Measurements from ENCODE around the gene FAAP100. TPM values are rescaled to one million over a fixed set of nuclear protein-coding genes. Genes with fewer than 3 reads are reported as not detected.

FAAP100 gene
- total RNA-seq, 1 experiment from 2014 or later: 34.0 TPM

GRCh38 chr17:81547614-81547982, 4.6 kb downstream of the FAAP100 start:
- Histone ChIP-seq H3K9me3 (ENCODE audit: insufficient read depth, low read depth) (no peaks in the 10 kb centered on the region), H3F3A (ENCODE audit: insufficient read depth, low read depth) (no peaks in the 10 kb centered on the region), H3K4me3 (no peak overlapping the region), H3K9me2 (ENCODE audit: insufficient read depth) (no peaks in the 10 kb centered on the region), H3K4me1 (replicated peaks; ENCODE audit: insufficient read depth) (no peaks in the 10 kb centered on the region), H2AFZ (no peak overlapping the region), H3K4me2 (no peak overlapping the region), H3K79me2 (ENCODE audit: low read depth) (peaks cover 7% of the 10 kb centered on the region; the same call in 1 of the 2 replicates), H3K27me3 (ENCODE audit: insufficient read depth, low read depth) (no peaks in the 10 kb centered on the region), H3K27ac (no peak overlapping the region), H4K20me1 (ENCODE audit: insufficient read depth) (no peaks in the 10 kb centered on the region), H3K36me3 (ENCODE audit: low read depth) (no peaks in the 10 kb centered on the region)
- CTCF ChIA-PET: no interaction called here
- DNase-seq: no peak
- intact Hi-C loops (cut with micrococcal nuclease; ENCODE audit: unreplicated experiment): no loop called here
- TF ChIP-seq CTCF (conservative IDR thresholded peaks at IDR 0.05) (no peak), EZH2 (IDR thresholded peaks at IDR 0.05; ENCODE audit: low read depth) (no peak)
- POLR2A ChIA-PET (ENCODE audit: unreplicated experiment): no interaction called here
- no TSS peak for BruUV-seq (replicated peaks)

GRCh38 chr17:81546906-81547613, 5.1 kb downstream of the FAAP100 start:
- no peaks in the 10 kb centered on the region for H3K36me3 ChIP-seq (ENCODE audit: low read depth)
- no peaks in the 10 kb centered on the region for H3F3A ChIP-seq (ENCODE audit: insufficient read depth, low read depth)
- H4K20me1 ChIP-seq (ENCODE audit: insufficient read depth): no peaks in the 10 kb centered on the region
- no peak overlapping the region for H3K27ac ChIP-seq
- H3K4me3 ChIP-seq: no peak overlapping the region
- no peak overlapping the region for H3K4me2 ChIP-seq
- H3K27me3 ChIP-seq (ENCODE audit: insufficient read depth, low read depth): no peaks in the 10 kb centered on the region
- TF ChIP-seq CTCF (conservative IDR thresholded peaks at IDR 0.05): no peak
- TF ChIP-seq EZH2 (IDR thresholded peaks at IDR 0.05; ENCODE audit: low read depth): no peak
- BruUV-seq (replicated peaks): no TSS peak
- intact Hi-C loops (cut with micrococcal nuclease; ENCODE audit: unreplicated experiment): no loop called here
- H3K79me2 ChIP-seq (ENCODE audit: low read depth): peaks cover 7% of the 10 kb centered on the region; the same call in 1 of the 2 replicates
- no peak overlapping the region for H2AFZ ChIP-seq
- ChIA-PET CTCF (no interaction called here), POLR2A (ENCODE audit: unreplicated experiment) (no interaction called here)
- no peaks in the 10 kb centered on the region for H3K9me2 ChIP-seq (ENCODE audit: insufficient read depth)
- DNase-seq: no peak
- no peaks in the 10 kb centered on the region for H3K4me1 ChIP-seq (replicated peaks; ENCODE audit: insufficient read depth)
- H3K9me3 ChIP-seq (ENCODE audit: insufficient read depth, low read depth): no peaks in the 10 kb centered on the region

GRCh38 chr17:81545160-81545949, 6.8 kb downstream of the FAAP100 start:
- TF ChIP-seq CTCF (conservative IDR thresholded peaks at IDR 0.05) (no peak), EZH2 (IDR thresholded peaks at IDR 0.05; ENCODE audit: low read depth) (no peak)
- CTCF ChIA-PET: no interaction called here
- Histone ChIP-seq H3K4me1 (replicated peaks; ENCODE audit: insufficient read depth) (no peaks in the 10 kb centered on the region), H3K9me3 (ENCODE audit: insufficient read depth, low read depth) (no peaks in the 10 kb centered on the region), H2AFZ (no peak overlapping the region), H3F3A (ENCODE audit: insufficient read depth, low read depth) (no peaks in the 10 kb centered on the region), H3K27ac (no peak overlapping the region), H3K4me2 (no peak overlapping the region), H3K9me2 (ENCODE audit: insufficient read depth) (no peaks in the 10 kb centered on the region), H3K36me3 (ENCODE audit: low read depth) (no peaks in the 10 kb centered on the region), H4K20me1 (ENCODE audit: insufficient read depth) (no peaks in the 10 kb centered on the region), H3K4me3 (no peak overlapping the region), H3K27me3 (ENCODE audit: insufficient read depth, low read depth) (no peaks in the 10 kb centered on the region), H3K79me2 (ENCODE audit: low read depth) (no peaks in the 10 kb centered on the region)
- BruUV-seq (replicated peaks): no TSS peak
- no peak for DNase-seq
- POLR2A ChIA-PET (ENCODE audit: unreplicated experiment): interaction anchor here (0.6 kb wide), 1 partner anchor 148 kb away, joined by 3 read pairs; no protein-coding TSS in a partner anchor
- intact Hi-C loops (cut with micrococcal nuclease; ENCODE audit: unreplicated experiment): no loop called here
